Measurements from ENCODE around the gene RUFY3. TPM values are rescaled to one million over a fixed set of nuclear protein-coding genes. Genes with fewer than 3 reads are reported as not detected.

Gene RUFY3
- total RNA-seq, 1 donor, result 82.5 TPM

DNA sequence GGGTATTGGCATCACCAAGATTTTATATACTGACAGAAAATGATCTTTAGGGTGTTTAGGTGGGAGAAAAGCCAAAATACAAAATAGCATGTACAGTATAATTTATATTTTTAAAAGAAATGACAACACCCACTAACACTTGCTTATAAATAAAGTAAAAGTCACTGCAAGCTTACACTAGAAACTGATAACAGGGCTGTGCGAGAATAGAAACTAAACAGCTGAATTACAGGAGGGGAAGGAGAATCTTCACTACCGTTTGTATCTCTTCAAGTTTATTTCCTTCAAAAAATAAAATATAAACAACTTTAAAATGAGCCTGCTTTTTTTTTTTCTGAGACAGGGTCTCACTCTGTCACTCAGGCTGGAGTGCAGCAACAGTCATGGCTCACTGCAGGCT is 95.1 kb downstream of the RUFY3 start:
- no peak overlapping the region for H3K27ac ChIP-seq (ENCODE audit: low read depth, low read length)
- TF ChIP-seq, protein P1, sequence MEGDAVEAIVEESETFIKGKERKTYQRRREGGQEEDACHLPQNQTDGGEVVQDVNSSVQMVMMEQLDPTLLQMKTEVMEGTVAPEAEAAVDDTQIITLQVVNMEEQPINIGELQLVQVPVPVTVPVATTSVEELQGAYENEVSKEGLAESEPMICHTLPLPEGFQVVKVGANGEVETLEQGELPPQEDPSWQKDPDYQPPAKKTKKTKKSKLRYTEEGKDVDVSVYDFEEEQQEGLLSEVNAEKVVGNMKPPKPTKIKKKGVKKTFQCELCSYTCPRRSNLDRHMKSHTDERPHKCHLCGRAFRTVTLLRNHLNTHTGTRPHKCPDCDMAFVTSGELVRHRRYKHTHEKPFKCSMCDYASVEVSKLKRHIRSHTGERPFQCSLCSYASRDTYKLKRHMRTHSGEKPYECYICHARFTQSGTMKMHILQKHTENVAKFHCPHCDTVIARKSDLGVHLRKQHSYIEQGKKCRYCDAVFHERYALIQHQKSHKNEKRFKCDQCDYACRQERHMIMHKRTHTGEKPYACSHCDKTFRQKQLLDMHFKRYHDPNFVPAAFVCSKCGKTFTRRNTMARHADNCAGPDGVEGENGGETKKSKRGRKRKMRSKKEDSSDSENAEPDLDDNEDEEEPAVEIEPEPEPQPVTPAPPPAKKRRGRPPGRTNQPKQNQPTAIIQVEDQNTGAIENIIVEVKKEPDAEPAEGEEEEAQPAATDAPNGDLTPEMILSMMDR (IDR thresholded peaks at IDR 0.05; ENCODE audit: extremely low read depth, low read depth, low read length), result no peak
- no peaks in the 10 kb centered on the region for H3K9me3 ChIP-seq (ENCODE audit: low read depth, low read length)
- no peak overlapping the region for H2AFZ ChIP-seq (ENCODE audit: low read length)
- no peak for DNase-seq (ENCODE audit: insufficient read length, low spot score, missing footprints)
- no peaks in the 10 kb centered on the region for H3K79me2 ChIP-seq (ENCODE audit: insufficient read depth, low read length)
- no peaks in the 10 kb centered on the region for H3K4me1 ChIP-seq (ENCODE audit: insufficient read depth, low read length)
- no peaks in the 10 kb centered on the region for H4K20me1 ChIP-seq (ENCODE audit: insufficient read depth, low read length)
- no peak overlapping the region for H3K4me3 ChIP-seq (ENCODE audit: insufficient read depth, low read length)
- H3K36me3 ChIP-seq (ENCODE audit: insufficient read depth, low read length), result peaks cover 29% of the 10 kb centered on the region
- H3K27me3 ChIP-seq (ENCODE audit: insufficient read depth, low read length), result no peaks in the 10 kb centered on the region
- H3K4me2 ChIP-seq (ENCODE audit: insufficient read depth, low read length), result no peak overlapping the region

DNA sequence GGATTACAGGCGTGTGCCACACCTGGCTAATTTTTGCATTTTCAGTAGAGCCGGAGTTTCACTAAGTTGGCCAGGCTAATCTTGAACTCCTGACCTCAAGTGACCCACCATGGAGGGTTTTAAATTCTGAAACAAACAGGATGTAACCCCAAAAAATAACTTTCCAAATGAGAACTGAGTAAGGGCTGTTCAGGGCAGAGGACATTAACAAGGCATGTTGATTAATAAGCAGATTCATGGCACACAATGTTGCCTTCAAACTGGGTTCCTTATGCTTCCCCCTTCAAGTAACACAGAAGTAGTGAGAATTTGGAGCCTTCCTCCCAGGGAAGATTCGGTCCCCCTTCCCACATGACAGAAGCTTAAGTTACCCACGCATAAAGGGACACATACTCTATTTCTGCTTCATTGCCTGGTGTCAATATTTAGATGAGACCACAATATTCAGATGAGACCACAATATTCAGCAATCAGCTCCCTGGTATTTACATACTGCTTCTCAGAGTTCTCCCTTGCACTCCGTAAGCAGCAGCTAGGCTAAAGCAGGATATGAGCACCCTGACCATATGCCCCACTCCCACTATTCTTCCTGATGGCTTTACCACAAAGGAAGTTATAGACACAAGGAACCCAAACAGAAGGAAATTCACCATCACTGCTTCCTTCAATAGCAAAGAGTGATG is 96.5 kb downstream of the RUFY3 start:
- no peaks in the 10 kb centered on the region for H4K20me1 ChIP-seq (ENCODE audit: insufficient read depth, low read length)
- no peaks in the 10 kb centered on the region for H3K4me1 ChIP-seq (ENCODE audit: insufficient read depth, low read length)
- no peak overlapping the region for H3K4me3 ChIP-seq (ENCODE audit: insufficient read depth, low read length)
- H3K27me3 ChIP-seq (ENCODE audit: insufficient read depth, low read length), result no peaks in the 10 kb centered on the region
- no peak overlapping the region for H2AFZ ChIP-seq (ENCODE audit: low read length)
- H3K27ac ChIP-seq (ENCODE audit: low read depth, low read length), result no peak overlapping the region
- no peaks in the 10 kb centered on the region for H3K9me3 ChIP-seq (ENCODE audit: low read depth, low read length)
- peaks cover 36% of the 10 kb centered on the region for H3K36me3 ChIP-seq (ENCODE audit: insufficient read depth, low read length)
- TF ChIP-seq, protein P1 (IDR thresholded peaks at IDR 0.05; ENCODE audit: extremely low read depth, low read depth, low read length), result no peak
- H3K4me2 ChIP-seq (ENCODE audit: insufficient read depth, low read length), result no peak overlapping the region
- no peak for DNase-seq (ENCODE audit: insufficient read length, low spot score, missing footprints)
- H3K79me2 ChIP-seq (ENCODE audit: insufficient read depth, low read length), result no peaks in the 10 kb centered on the region

DNA sequence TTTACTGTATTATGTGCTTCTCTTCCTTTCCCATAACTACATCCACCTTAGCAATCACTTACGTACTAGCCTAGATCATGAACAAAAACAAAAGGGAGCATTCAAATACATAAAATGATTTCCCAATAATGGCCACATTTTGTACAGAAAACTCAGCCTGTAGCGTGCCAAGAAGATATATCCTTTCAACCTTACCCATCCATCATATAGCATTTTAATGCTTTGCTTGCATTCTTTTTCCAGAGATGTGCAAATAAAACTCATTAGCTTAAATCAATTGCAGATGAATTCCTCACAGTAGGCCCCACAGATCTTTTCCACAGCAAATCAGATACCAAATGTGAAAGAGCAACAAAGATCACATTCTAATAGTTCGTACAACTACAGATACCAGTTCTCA is 97.2 kb downstream of the RUFY3 start:
- H3K4me1 ChIP-seq (ENCODE audit: insufficient read depth, low read length), result no peaks in the 10 kb centered on the region
- no peak overlapping the region for H3K27ac ChIP-seq (ENCODE audit: low read depth, low read length)
- H3K79me2 ChIP-seq (ENCODE audit: insufficient read depth, low read length), result no peaks in the 10 kb centered on the region
- no peak overlapping the region for H3K4me2 ChIP-seq (ENCODE audit: insufficient read depth, low read length)
- H3K36me3 ChIP-seq (ENCODE audit: insufficient read depth, low read length), result peaks cover 40% of the 10 kb centered on the region
- no peaks in the 10 kb centered on the region for H4K20me1 ChIP-seq (ENCODE audit: insufficient read depth, low read length)
- no peaks in the 10 kb centered on the region for H3K27me3 ChIP-seq (ENCODE audit: insufficient read depth, low read length)
- H3K9me3 ChIP-seq (ENCODE audit: low read depth, low read length), result no peaks in the 10 kb centered on the region
- H3K4me3 ChIP-seq (ENCODE audit: insufficient read depth, low read length), result no peak overlapping the region
- TF ChIP-seq, protein P1 (IDR thresholded peaks at IDR 0.05; ENCODE audit: extremely low read depth, low read depth, low read length), result no peak
- H2AFZ ChIP-seq (ENCODE audit: low read length), result no peak overlapping the region
- DNase-seq (ENCODE audit: insufficient read length, low spot score, missing footprints), result no peak

DNA sequence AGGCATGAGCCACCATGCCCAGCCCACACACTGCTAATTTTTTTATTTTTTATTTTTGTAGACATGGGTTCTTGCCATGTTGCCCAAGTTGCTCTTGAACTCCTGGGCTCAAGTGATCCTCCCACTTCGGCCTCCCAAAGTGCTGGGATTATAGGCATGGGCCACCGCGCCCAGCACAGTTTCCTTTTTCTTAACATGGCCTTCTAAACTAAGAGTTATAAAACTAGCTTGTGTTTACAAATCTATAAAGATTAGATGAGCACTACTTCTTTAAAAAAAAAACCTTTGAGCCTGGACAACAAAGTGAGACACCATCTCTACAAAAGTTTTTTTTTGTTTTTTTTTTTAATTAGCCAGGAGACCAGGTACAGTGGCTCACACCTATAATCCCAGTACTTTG is 107.3 kb downstream of the RUFY3 start:
- peaks cover 91% of the 10 kb centered on the region for H3K36me3 ChIP-seq (ENCODE audit: insufficient read depth, low read length)
- no peaks in the 10 kb centered on the region for H3K9me3 ChIP-seq (ENCODE audit: low read depth, low read length)

More for the DNA sequence above, 107.3 kb downstream of the RUFY3 start:
- Histone ChIP-seq H4K20me1 (ENCODE audit: insufficient read depth, low read length) (peaks cover 18% of the 10 kb centered on the region), H3K4me2 (ENCODE audit: insufficient read depth, low read length) (no peak overlapping the region), H3K4me3 (ENCODE audit: insufficient read depth, low read length) (no peak overlapping the region), H3K27ac (ENCODE audit: low read depth, low read length) (no peak overlapping the region), H3K79me2 (ENCODE audit: insufficient read depth, low read length) (peaks cover 31% of the 10 kb centered on the region), H3K4me1 (ENCODE audit: insufficient read depth, low read length) (peaks cover 7% of the 10 kb centered on the region), H3K27me3 (ENCODE audit: insufficient read depth, low read length) (no peaks in the 10 kb centered on the region), H2AFZ (ENCODE audit: low read length) (no peak overlapping the region)
- DNase-seq (ENCODE audit: insufficient read length, low spot score, missing footprints), result no peak
- TF ChIP-seq, protein P1 (IDR thresholded peaks at IDR 0.05; ENCODE audit: extremely low read depth, low read depth, low read length), result no peak
